ENCODE measurements around the gene PMEL. TPM values are rescaled to one million over a fixed set of nuclear protein-coding genes. Genes with fewer than 3 reads are reported as not detected.
"Not testable (repeated sequence)": the region's sequence is repeated elsewhere in the genome, so short reads cannot be mapped to it uniquely, and the experiment has no call there.

The PMEL gene
- under 1 TPM in 2 of 3 donors, not detected in 1; 0.13 to 0.41 TPM for total RNA-seq

- DNase-seq (no peak), ATAC-seq (no peak)
- H3K36me3 Mint-ChIP-seq (ENCODE audit: insufficient read depth): peaks cover 3% of the 10 kb centered on the region
- peaks cover 26% of the 10 kb centered on the region for H3K4me1 Mint-ChIP-seq (ENCODE audit: low read depth)
- no peaks in the 10 kb centered on the region for H3K9me3 Mint-ChIP-seq
- no peaks in the 10 kb centered on the region for H3K27me3 Mint-ChIP-seq (ENCODE audit: low read depth)
- H3K4me3 Mint-ChIP-seq: peak within 1 kb of the TSS; percentile 97
Observed at GRCh38 chr12:55965941-55966407, at the start of gene PMEL. PMEL (minus strand) TSS chr12:55966042; CDS start chr12:55966011, 31 bp downstream.

GRCh38 chr12:56014205-56014604 is 48.4 kb upstream of the PMEL start:
- no peak overlapping the region for H3K4me3 Mint-ChIP-seq
- no peaks in the 10 kb centered on the region for H3K27me3 Mint-ChIP-seq (ENCODE audit: low read depth)
- no peaks in the 10 kb centered on the region for H3K9me3 Mint-ChIP-seq
- H3K4me1 Mint-ChIP-seq (ENCODE audit: low read depth): no peaks in the 10 kb centered on the region
- DNase-seq (no peak), ATAC-seq (no peak)
- no peaks in the 10 kb centered on the region for H3K36me3 Mint-ChIP-seq (ENCODE audit: insufficient read depth)

GRCh38 chr12:56013482-56013881 is 47.6 kb upstream of the PMEL start:
- DNase-seq (no peak), ATAC-seq (no peak)
- Mint-ChIP-seq H3K36me3 (ENCODE audit: insufficient read depth) (no peaks in the 10 kb centered on the region), H3K4me1 (ENCODE audit: low read depth) (peaks cover 4% of the 10 kb centered on the region), H3K4me3 (no peak overlapping the region), H3K9me3 (no peaks in the 10 kb centered on the region), H3K27me3 (ENCODE audit: low read depth) (no peaks in the 10 kb centered on the region)

GRCh38 chr12:56011509-56012090 is 45.8 kb upstream of the PMEL start:
- H3K36me3 Mint-ChIP-seq (ENCODE audit: insufficient read depth): no peaks in the 10 kb centered on the region
- peaks cover 15% of the 10 kb centered on the region for H3K4me1 Mint-ChIP-seq (ENCODE audit: low read depth)
- H3K27me3 Mint-ChIP-seq (ENCODE audit: low read depth): no peaks in the 10 kb centered on the region
- no peak overlapping the region for H3K4me3 Mint-ChIP-seq
- H3K9me3 Mint-ChIP-seq: no peaks in the 10 kb centered on the region
- ATAC-seq (no peak), DNase-seq (no peak)

- ATAC-seq (no peak), DNase-seq (no peak)
- no peak overlapping the region for H3K4me3 Mint-ChIP-seq
- H3K27me3 Mint-ChIP-seq (ENCODE audit: low read depth): no peaks in the 10 kb centered on the region
- peaks cover 21% of the 10 kb centered on the region for H3K4me1 Mint-ChIP-seq (ENCODE audit: low read depth)
- H3K9me3 Mint-ChIP-seq: no peaks in the 10 kb centered on the region
- H3K36me3 Mint-ChIP-seq (ENCODE audit: insufficient read depth): no peaks in the 10 kb centered on the region
Observed at GRCh38 chr12:56010111-56010570, 44.3 kb upstream of the PMEL start.

- H3K4me1 Mint-ChIP-seq (ENCODE audit: low read depth): peaks cover 21% of the 10 kb centered on the region
- no peaks in the 10 kb centered on the region for H3K36me3 Mint-ChIP-seq (ENCODE audit: insufficient read depth)
- H3K9me3 Mint-ChIP-seq: no peaks in the 10 kb centered on the region
- peak overlapping the region; percentile 85 for H3K4me3 Mint-ChIP-seq
- ATAC-seq (peak; percentile 75 to 81), DNase-seq (peak; percentile 68)
- no peaks in the 10 kb centered on the region for H3K27me3 Mint-ChIP-seq (ENCODE audit: low read depth)
Observed at GRCh38 chr12:56007564-56008559, 42.0 kb upstream of the PMEL start.

- Mint-ChIP-seq H3K9me3 (no peaks in the 10 kb centered on the region), H3K4me3 (no peak overlapping the region), H3K4me1 (ENCODE audit: low read depth) (peaks cover 21% of the 10 kb centered on the region), H3K36me3 (ENCODE audit: insufficient read depth) (no peaks in the 10 kb centered on the region), H3K27me3 (ENCODE audit: low read depth) (no peaks in the 10 kb centered on the region)
- ATAC-seq: no peak
- DNase-seq: no peak
Observed at GRCh38 chr12:56004211-56004610, 38.4 kb upstream of the PMEL start.

- not testable (repeated sequence) for H3K4me3 Mint-ChIP-seq; H3K9me3 Mint-ChIP-seq; H3K36me3 Mint-ChIP-seq (ENCODE audit: insufficient read depth); DNase-seq; ATAC-seq; H3K27me3 Mint-ChIP-seq (ENCODE audit: low read depth)
- peaks cover 16% of the 10 kb centered on the region for H3K4me1 Mint-ChIP-seq (ENCODE audit: low read depth)
Observed at GRCh38 chr12:56003376-56003775, 37.5 kb upstream of the PMEL start.

- peaks cover 14% of the 10 kb centered on the region for H3K4me1 Mint-ChIP-seq (ENCODE audit: low read depth)
- H3K4me3 Mint-ChIP-seq: no peak overlapping the region
- peaks cover 6% of the 10 kb centered on the region for H3K27me3 Mint-ChIP-seq (ENCODE audit: low read depth)
- DNase-seq: no peak
- H3K36me3 Mint-ChIP-seq (ENCODE audit: insufficient read depth): no peaks in the 10 kb centered on the region
- no peak for ATAC-seq
- no peaks in the 10 kb centered on the region for H3K9me3 Mint-ChIP-seq
Observed at GRCh38 chr12:56001487-56002100, 35.8 kb upstream of the PMEL start.

- not testable (repeated sequence) for H3K27me3 Mint-ChIP-seq (ENCODE audit: low read depth); ATAC-seq; H3K36me3 Mint-ChIP-seq (ENCODE audit: insufficient read depth); DNase-seq; H3K4me3 Mint-ChIP-seq; H3K9me3 Mint-ChIP-seq
- H3K4me1 Mint-ChIP-seq (ENCODE audit: low read depth): peaks cover 15% of the 10 kb centered on the region
Observed at GRCh38 chr12:55999999-56000540, 34.2 kb upstream of the PMEL start.

- not testable (repeated sequence) for H3K27me3 Mint-ChIP-seq (ENCODE audit: low read depth); DNase-seq; ATAC-seq; H3K9me3 Mint-ChIP-seq; H3K4me3 Mint-ChIP-seq; H3K36me3 Mint-ChIP-seq (ENCODE audit: insufficient read depth)
- H3K4me1 Mint-ChIP-seq (ENCODE audit: low read depth): peaks cover 15% of the 10 kb centered on the region
Observed at GRCh38 chr12:55999522-55999921, 33.7 kb upstream of the PMEL start.

GRCh38 chr12:55997535-55997859 is 31.7 kb upstream of the PMEL start:
- Mint-ChIP-seq H3K9me3 (no peaks in the 10 kb centered on the region), H3K27me3 (ENCODE audit: low read depth) (peaks cover 10% of the 10 kb centered on the region), H3K36me3 (ENCODE audit: insufficient read depth) (peaks cover 3% of the 10 kb centered on the region), H3K4me1 (ENCODE audit: low read depth) (peaks cover 15% of the 10 kb centered on the region), H3K4me3 (peak overlapping the region; percentile 37)
- no peak for DNase-seq
- ATAC-seq: peak in 1 of 2 donors; percentile 15

- peaks cover 9% of the 10 kb centered on the region for H3K36me3 Mint-ChIP-seq (ENCODE audit: insufficient read depth)
- peaks cover 15% of the 10 kb centered on the region for H3K4me1 Mint-ChIP-seq (ENCODE audit: low read depth)
- no peak for DNase-seq
- peak within 1 kb of the TSS; percentile 49 for H3K4me3 Mint-ChIP-seq
- ATAC-seq: peak; percentile 64 to 75
- no peaks in the 10 kb centered on the region for H3K9me3 Mint-ChIP-seq
- H3K27me3 Mint-ChIP-seq (ENCODE audit: low read depth): peaks cover 10% of the 10 kb centered on the region
Observed at GRCh38 chr12:55996715-55997534, 31.1 kb upstream of the PMEL start, which contains the start of gene SUOX. SUOX (plus strand) TSS chr12:55997276; CDS start chr12:56002222, 4,946 bp downstream.
